ENCODE results near the gene NDUFAF5. TPM values are rescaled to one million over a fixed set of nuclear protein-coding genes. Genes with fewer than 3 reads are reported as not detected.

NDUFAF5 gene
- total RNA-seq, 1 donor from 2014 or later = 40.4 TPM

DNA sequence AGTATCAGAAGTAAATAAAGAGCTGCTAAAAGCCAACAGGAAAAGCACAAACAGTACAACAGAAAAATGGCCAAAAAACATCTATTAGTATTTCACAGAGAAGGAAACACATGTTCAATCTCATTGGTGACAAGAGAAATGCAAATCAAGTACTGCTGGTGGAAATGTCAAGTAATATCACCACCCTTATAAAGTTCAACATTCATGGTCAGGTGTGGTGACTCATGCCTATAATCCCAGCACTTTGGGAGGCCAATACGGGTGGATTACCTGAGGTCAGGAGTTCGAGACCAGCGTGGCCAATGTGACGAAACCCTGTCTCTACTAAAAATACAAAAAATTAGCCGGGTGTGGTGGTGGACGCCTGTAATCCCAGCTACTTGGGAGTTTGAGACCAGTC lies 42.9 kb upstream of the NDUFAF5 start:
- Mint-ChIP-seq H3K4me3 (no peak overlapping the region), H3K36me3 (peaks cover 60% of the 10 kb centered on the region), H3K9me3 (peaks cover 38% of the 10 kb centered on the region), H3K27ac (no peak overlapping the region), H3K4me1 (no peaks in the 10 kb centered on the region), H3K27me3 (ENCODE audit: low read depth) (no peaks in the 10 kb centered on the region)
- DNase-seq (ENCODE audit: low spot score in 2 of 2, unreplicated experiment in 2 of 2) = no peak
- TF ChIP-seq, protein P1, sequence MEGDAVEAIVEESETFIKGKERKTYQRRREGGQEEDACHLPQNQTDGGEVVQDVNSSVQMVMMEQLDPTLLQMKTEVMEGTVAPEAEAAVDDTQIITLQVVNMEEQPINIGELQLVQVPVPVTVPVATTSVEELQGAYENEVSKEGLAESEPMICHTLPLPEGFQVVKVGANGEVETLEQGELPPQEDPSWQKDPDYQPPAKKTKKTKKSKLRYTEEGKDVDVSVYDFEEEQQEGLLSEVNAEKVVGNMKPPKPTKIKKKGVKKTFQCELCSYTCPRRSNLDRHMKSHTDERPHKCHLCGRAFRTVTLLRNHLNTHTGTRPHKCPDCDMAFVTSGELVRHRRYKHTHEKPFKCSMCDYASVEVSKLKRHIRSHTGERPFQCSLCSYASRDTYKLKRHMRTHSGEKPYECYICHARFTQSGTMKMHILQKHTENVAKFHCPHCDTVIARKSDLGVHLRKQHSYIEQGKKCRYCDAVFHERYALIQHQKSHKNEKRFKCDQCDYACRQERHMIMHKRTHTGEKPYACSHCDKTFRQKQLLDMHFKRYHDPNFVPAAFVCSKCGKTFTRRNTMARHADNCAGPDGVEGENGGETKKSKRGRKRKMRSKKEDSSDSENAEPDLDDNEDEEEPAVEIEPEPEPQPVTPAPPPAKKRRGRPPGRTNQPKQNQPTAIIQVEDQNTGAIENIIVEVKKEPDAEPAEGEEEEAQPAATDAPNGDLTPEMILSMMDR (IDR thresholded peaks at IDR 0.05; ENCODE audit: unreplicated experiment) = no peak

DNA sequence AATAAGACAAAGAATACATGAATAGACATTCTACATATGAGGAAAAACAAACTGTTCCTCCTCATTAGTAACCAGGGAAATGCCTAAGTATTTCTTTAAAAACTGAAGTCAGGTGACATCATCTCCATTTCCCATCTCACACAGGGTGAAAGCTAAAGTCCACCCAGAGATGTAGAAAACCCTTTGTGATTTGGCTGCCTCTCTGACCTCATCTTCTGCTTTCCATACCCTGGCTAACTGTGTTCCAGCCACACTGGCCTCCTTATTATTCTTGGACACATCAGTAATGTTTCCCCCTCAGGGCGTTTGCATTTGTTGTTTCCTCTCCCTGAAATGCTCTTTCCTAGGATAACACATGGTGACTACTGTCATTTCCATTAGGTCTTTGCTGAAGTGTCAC lies 40.5 kb upstream of the NDUFAF5 start:
- peaks cover 51% of the 10 kb centered on the region for H3K36me3 Mint-ChIP-seq
- H3K4me1 Mint-ChIP-seq = no peaks in the 10 kb centered on the region
- H3K27ac Mint-ChIP-seq = no peak overlapping the region
- DNase-seq (ENCODE audit: low spot score in 2 of 2, unreplicated experiment in 2 of 2) = no peak
- TF ChIP-seq, protein P1 (IDR thresholded peaks at IDR 0.05; ENCODE audit: unreplicated experiment) = no peak
- H3K9me3 Mint-ChIP-seq = peaks cover 31% of the 10 kb centered on the region
- H3K4me3 Mint-ChIP-seq = no peak overlapping the region
- H3K27me3 Mint-ChIP-seq (ENCODE audit: low read depth) = no peaks in the 10 kb centered on the region

DNA sequence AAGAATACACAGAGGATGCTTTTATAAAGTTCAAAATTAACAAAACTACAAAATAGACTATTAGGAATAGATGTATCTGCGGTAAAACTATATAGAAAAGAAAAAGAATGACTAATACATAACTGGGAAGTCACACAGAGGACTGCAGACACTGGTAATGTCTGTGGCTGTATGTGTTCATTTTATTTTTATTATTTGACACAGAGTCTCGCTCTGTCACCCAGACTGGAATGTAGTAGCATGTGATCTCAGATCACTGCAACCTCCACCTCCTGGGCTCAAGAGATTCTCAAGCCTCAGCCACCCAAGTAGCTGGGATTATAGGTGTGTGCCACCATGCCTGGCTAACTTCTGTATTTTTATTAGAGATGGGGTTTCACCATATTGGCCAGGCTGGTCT lies 39.0 kb upstream of the NDUFAF5 start:
- peaks cover 23% of the 10 kb centered on the region for H3K9me3 Mint-ChIP-seq
- no peak for DNase-seq (ENCODE audit: low spot score in 2 of 2, unreplicated experiment in 2 of 2)
- no peak overlapping the region for H3K4me3 Mint-ChIP-seq
- TF ChIP-seq, protein P1 (IDR thresholded peaks at IDR 0.05; ENCODE audit: unreplicated experiment) = no peak
- H3K36me3 Mint-ChIP-seq = peaks cover 43% of the 10 kb centered on the region
- H3K4me1 Mint-ChIP-seq = no peaks in the 10 kb centered on the region
- no peaks in the 10 kb centered on the region for H3K27me3 Mint-ChIP-seq (ENCODE audit: low read depth)
- H3K27ac Mint-ChIP-seq = no peak overlapping the region

GRCh38 chr20:13749811-13750210 lies 35.0 kb upstream of the NDUFAF5 start:
- Mint-ChIP-seq H3K27ac (no peak overlapping the region), H3K4me1 (no peaks in the 10 kb centered on the region), H3K36me3 (peaks cover 20% of the 10 kb centered on the region), H3K27me3 (ENCODE audit: low read depth) (no peaks in the 10 kb centered on the region), H3K4me3 (no peak overlapping the region), H3K9me3 (no peaks in the 10 kb centered on the region)
- TF ChIP-seq, protein P1 (IDR thresholded peaks at IDR 0.05; ENCODE audit: unreplicated experiment) = no peak
- DNase-seq (ENCODE audit: low spot score in 2 of 2, unreplicated experiment in 2 of 2) = no peak

DNA sequence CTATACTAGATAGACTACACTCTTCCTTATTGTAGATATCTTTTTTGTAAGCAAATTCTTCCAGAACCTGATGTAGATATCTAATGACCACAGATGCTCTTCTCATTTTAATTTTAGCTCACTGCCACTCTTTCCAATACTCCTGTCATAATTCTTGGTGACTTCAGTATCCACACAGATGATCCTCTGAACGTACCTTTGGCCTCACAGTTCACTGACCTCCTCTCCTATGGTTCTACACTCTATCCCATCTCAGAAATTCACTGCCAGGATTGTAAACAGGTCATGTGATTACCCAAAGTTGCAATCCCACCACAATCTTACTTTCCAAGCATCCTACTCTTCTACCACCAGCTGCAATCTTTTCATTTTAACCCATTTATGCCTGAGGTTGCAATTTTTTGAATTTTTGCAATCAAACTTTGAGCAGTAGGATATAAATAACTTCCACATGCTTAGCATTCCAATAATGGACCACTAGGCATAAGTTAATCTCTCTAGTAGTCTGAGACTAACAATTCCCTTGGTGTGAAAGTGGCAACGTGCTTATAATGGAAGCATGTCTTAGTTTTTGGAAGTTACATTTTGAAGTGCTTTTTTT lies 31.3 kb upstream of the NDUFAF5 start:
- TF ChIP-seq, protein P1 (IDR thresholded peaks at IDR 0.05; ENCODE audit: unreplicated experiment) = no peak
- Mint-ChIP-seq H3K27me3 (ENCODE audit: low read depth) (no peaks in the 10 kb centered on the region), H3K9me3 (no peaks in the 10 kb centered on the region), H3K4me3 (no peak overlapping the region), H3K4me1 (no peaks in the 10 kb centered on the region), H3K27ac (no peak overlapping the region), H3K36me3 (peaks cover 23% of the 10 kb centered on the region)
- DNase-seq (ENCODE audit: low spot score in 2 of 2, unreplicated experiment in 2 of 2) = no peak

DNA sequence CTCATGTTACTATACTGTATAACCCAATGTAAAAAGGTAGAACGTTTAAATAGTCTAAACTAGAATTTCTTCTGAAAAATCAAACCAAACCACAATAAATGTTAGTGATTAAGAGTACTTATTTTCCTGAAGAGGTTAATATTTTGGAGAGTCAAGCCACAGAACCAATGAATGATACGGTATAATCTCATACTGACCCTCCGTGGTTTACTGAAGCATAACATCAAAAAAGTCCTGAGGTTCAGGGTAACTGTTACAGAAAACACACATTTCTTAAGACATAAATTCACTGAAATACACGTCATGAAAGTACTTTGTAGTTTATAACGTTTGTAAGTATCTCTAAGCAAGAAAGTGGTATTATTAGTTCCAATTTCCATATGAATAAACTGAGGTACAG lies 29.0 kb upstream of the NDUFAF5 start:
- Mint-ChIP-seq H3K9me3 (no peaks in the 10 kb centered on the region), H3K4me1 (no peaks in the 10 kb centered on the region), H3K4me3 (no peak overlapping the region), H3K27ac (no peak overlapping the region), H3K27me3 (ENCODE audit: low read depth) (no peaks in the 10 kb centered on the region), H3K36me3 (peaks cover 27% of the 10 kb centered on the region)
- no peak for DNase-seq (ENCODE audit: low spot score in 2 of 2, unreplicated experiment in 2 of 2)
- TF ChIP-seq, protein P1 (IDR thresholded peaks at IDR 0.05; ENCODE audit: unreplicated experiment) = no peak
